Esophagus muscularis mucosa (tissue), 4 donors: ENCODE data around the gene POC5.

Experiments
- CTCF ChIP-seq, 3 experiments: fragments of 200-600 bp in 2 of 3; fragments of 450-650 bp in 1 of 3; sonication (generic) in 2 of 3; IDR thresholded peaks; one replicate each; pipeline ENCODE4 v1.5.1; 2017 to 2019; ENCODE audit warnings: antibody characterized with exemption in 3 of 3, mild to moderate bottlenecking in 2 of 3, moderate library complexity in 1 of 3
- EP300 ChIP-seq: sonication (generic); formaldehyde crosslinking; IDR thresholded peaks from one replicate; pipeline ENCODE4 v1.6.1; 2017; ENCODE audit warnings: antibody characterized with exemption
- POLR2A ChIP-seq: fragments of 450-650 bp; IDR thresholded peaks from one replicate; pipeline ENCODE4 v1.6.1; 2017; ENCODE audit warnings: antibody characterized with exemption, moderate library complexity, mild to moderate bottlenecking, low read depth
- POLR2AphosphoS5 ChIP-seq, 2 donors: sonication (generic); formaldehyde crosslinking; IDR thresholded peaks; one replicate each; pipeline ENCODE4 v1.6.1; 2017; ENCODE audit warnings: antibody characterized with exemption in 2 of 2

- TF ChIP-seq CTCF (IDR thresholded peaks at IDR 0.05) = no peak
- no peak for TF ChIP-seq POLR2AphosphoS5 (IDR thresholded peaks at IDR 0.05)
- no peak for TF ChIP-seq POLR2A
- TF ChIP-seq EP300 = no peak
Observed at GRCh38 chr5:75660678-75661465, 56.4 kb downstream of the POC5 start.
